DOHH2 (cell line): ENCODE measurements around the gene MAP3K9.

Source experiments
- H3F3A ChIP-seq: fragments of 200-600 bp; sonication (generic), shearing (Covaris generic); 2 replicates; pipeline ENCODE4 v1.6.0; 2016; ENCODE audit warnings: antibody characterized with exemption, mild to moderate bottlenecking; ENCODE audit not compliant: control insufficient read depth, insufficient read depth
- H3K27ac ChIP-seq: fragments of 200-600 bp; sonication (generic); 2 replicates; pipeline ENCODE4 v1.5.1; 2014; ENCODE audit warnings: low read depth, mild to moderate bottlenecking, low read length, moderate library complexity
- H3K27me3 ChIP-seq: fragments of 200-600 bp; sonication (generic); 2 replicates; pipeline ENCODE4 v1.6.1; 2014; ENCODE audit warnings: mild to moderate bottlenecking, low read length, mixed read lengths; ENCODE audit not compliant: control insufficient read depth
- H3K36me3 ChIP-seq: fragments of 200-600 bp; sonication (generic); 2 replicates; pipeline ENCODE4 v1.6.1; 2014; ENCODE audit warnings: mild to moderate bottlenecking, low read length, moderate library complexity, mixed read lengths; ENCODE audit not compliant: control insufficient read depth
- H3K4me1 ChIP-seq: fragments of 200-600 bp; sonication (generic); 2 replicates; pipeline ENCODE4 v1.6.1; 2014; ENCODE audit warnings: mild to moderate bottlenecking, low read length, mixed read lengths; ENCODE audit not compliant: control insufficient read depth
- H3K4me2 ChIP-seq: fragments of 200-600 bp; sonication (generic); 2 replicates; pipeline ENCODE4 v1.6.0; 2014; ENCODE audit warnings: mild to moderate bottlenecking, low read length, moderate library complexity
- H3K4me3 ChIP-seq: fragments of 200-600 bp; sonication (generic); 2 replicates; pipeline ENCODE4 v1.5.1; 2014; ENCODE audit warnings: mild to moderate bottlenecking, low read length, mixed read lengths
- H3K79me2 ChIP-seq: fragments of 200-600 bp; sonication (generic); 2 replicates; pipeline ENCODE4 v1.6.1; 2014; ENCODE audit warnings: mild to moderate bottlenecking, low read length, mixed read lengths; ENCODE audit not compliant: control insufficient read depth
- H3K9me2 ChIP-seq: fragments of 200-600 bp; sonication (generic); replicated peaks from 2 replicates; pipeline ENCODE4 v1.6.1; 2014; ENCODE audit warnings: mild to moderate bottlenecking, low read length, mixed read lengths; ENCODE audit not compliant: control insufficient read depth
- H3K9me3 ChIP-seq: fragments of 200-600 bp; sonication (generic); 2 replicates; pipeline ENCODE4 v1.6.1; 2014; ENCODE audit warnings: antibody characterized with exemption, low read length, mixed read lengths; ENCODE audit not compliant: control insufficient read depth, insufficient read depth
- H4K20me1 ChIP-seq: fragments of 200-600 bp; sonication (generic); 2 replicates; pipeline ENCODE4 v1.6.0; 2014; ENCODE audit warnings: low read depth, mild to moderate bottlenecking, antibody characterized with exemption, low read length, moderate library complexity; ENCODE audit not compliant: control insufficient read depth, insufficient read depth
- CTCF ChIP-seq: fragments of 200-600 bp; sonication (generic); IDR thresholded peaks from one replicate; pipeline ENCODE4 v1.5.1; 2014; ENCODE audit warnings: antibody characterized with exemption, mild to moderate bottlenecking, low read depth, low read length; ENCODE audit not compliant: poor library complexity, severe bottlenecking
- EZH2phosphoT487 ChIP-seq: fragments of 200-600 bp; sonication (generic); IDR thresholded peaks from 2 replicates; pipeline ENCODE4 v1.6.1; 2017; ENCODE audit warnings: borderline replicate concordance, mild to moderate bottlenecking, antibody characterized with exemption, low read length, moderate library complexity, mixed read lengths

MAP3K9 gene

GRCh38 chr14:70788898-70789297, 20.4 kb downstream of the MAP3K9 start:
- Histone ChIP-seq H3K4me1 (no peaks in the 10 kb centered on the region), H3K79me2 (0 out of 2 replicates have a peak, but pooled peaks cover 2% of the 10 kb centered on the region), H3K27ac (no peak overlapping the region), H3K9me2 (no peaks in the 10 kb centered on the region), H4K20me1 (peaks cover 3% of the 10 kb centered on the region; the same call in 1 of the 2 replicates), H3F3A (no peaks in the 10 kb centered on the region), H3K4me2 (no peak overlapping the region), H3K4me3 (no peak overlapping the region), H3K9me3 (no peaks in the 10 kb centered on the region), H3K27me3 (no peaks in the 10 kb centered on the region), H3K36me3 (no peaks in the 10 kb centered on the region)
- TF ChIP-seq CTCF = no peak

- H3F3A ChIP-seq = no peaks in the 10 kb centered on the region
- TF ChIP-seq CTCF = no peak
- TF ChIP-seq EZH2phosphoT487 = no peak
- H4K20me1 ChIP-seq = peaks cover under 1% of the 10 kb centered on the region; the same call in 1 of the 2 replicates
- no peaks in the 10 kb centered on the region for H3K36me3 ChIP-seq
- H3K9me2 ChIP-seq = no peaks in the 10 kb centered on the region
- 0 out of 2 replicates have a peak, but pooled peaks cover 2% of the 10 kb centered on the region for H3K79me2 ChIP-seq
- H3K27ac ChIP-seq = no peak overlapping the region
- H3K27me3 ChIP-seq = no peaks in the 10 kb centered on the region
- no peak overlapping the region for H3K4me3 ChIP-seq
- peaks cover 7% of the 10 kb centered on the region for H3K4me1 ChIP-seq
- H3K9me3 ChIP-seq = no peaks in the 10 kb centered on the region
- H3K4me2 ChIP-seq = no peak overlapping the region
These were observed 23.8 kb downstream of the MAP3K9 start for GRCh38 chr14:70785556-70785955.

- no peaks in the 10 kb centered on the region for H3K9me3 ChIP-seq
- H3K27me3 ChIP-seq = no peaks in the 10 kb centered on the region
- H3K4me3 ChIP-seq = no peak overlapping the region
- H3K27ac ChIP-seq = no peak overlapping the region
- no peaks in the 10 kb centered on the region for H4K20me1 ChIP-seq
- peaks cover 14% of the 10 kb centered on the region for H3K4me1 ChIP-seq
- H3K36me3 ChIP-seq = no peaks in the 10 kb centered on the region
- H3K79me2 ChIP-seq = peaks cover 4% of the 10 kb centered on the region; the same call in 1 of the 2 replicates
- H3K4me2 ChIP-seq = no peak overlapping the region
- H3F3A ChIP-seq = no peaks in the 10 kb centered on the region
- H3K9me2 ChIP-seq = no peaks in the 10 kb centered on the region
- TF ChIP-seq EZH2phosphoT487 (no peak), CTCF (no peak)
These were observed 24.4 kb downstream of the MAP3K9 start for GRCh38 chr14:70784886-70785285.

GRCh38 chr14:70782361-70782760, 27.0 kb downstream of the MAP3K9 start:
- H4K20me1 ChIP-seq = no peaks in the 10 kb centered on the region
- no peaks in the 10 kb centered on the region for H3K9me3 ChIP-seq
- H3K4me2 ChIP-seq = no peak overlapping the region
- H3F3A ChIP-seq = no peaks in the 10 kb centered on the region
- no peak overlapping the region for H3K27ac ChIP-seq
- H3K4me1 ChIP-seq = peaks cover 22% of the 10 kb centered on the region
- no peak overlapping the region for H3K4me3 ChIP-seq
- peaks cover 7% of the 10 kb centered on the region; the same call in 1 of the 2 replicates for H3K79me2 ChIP-seq
- TF ChIP-seq EZH2phosphoT487 (no peak), CTCF (no peak)
- no peaks in the 10 kb centered on the region for H3K27me3 ChIP-seq
- no peaks in the 10 kb centered on the region for H3K36me3 ChIP-seq
- no peaks in the 10 kb centered on the region for H3K9me2 ChIP-seq
